Measurements from ENCODE around the gene EIF5B. TPM values are rescaled to one million over a fixed set of nuclear protein-coding genes. Genes with fewer than 3 reads are reported as not detected.

Gene EIF5B
- polyA plus RNA-seq, 1 donor from 2014 or later = 8.0 TPM

DNA sequence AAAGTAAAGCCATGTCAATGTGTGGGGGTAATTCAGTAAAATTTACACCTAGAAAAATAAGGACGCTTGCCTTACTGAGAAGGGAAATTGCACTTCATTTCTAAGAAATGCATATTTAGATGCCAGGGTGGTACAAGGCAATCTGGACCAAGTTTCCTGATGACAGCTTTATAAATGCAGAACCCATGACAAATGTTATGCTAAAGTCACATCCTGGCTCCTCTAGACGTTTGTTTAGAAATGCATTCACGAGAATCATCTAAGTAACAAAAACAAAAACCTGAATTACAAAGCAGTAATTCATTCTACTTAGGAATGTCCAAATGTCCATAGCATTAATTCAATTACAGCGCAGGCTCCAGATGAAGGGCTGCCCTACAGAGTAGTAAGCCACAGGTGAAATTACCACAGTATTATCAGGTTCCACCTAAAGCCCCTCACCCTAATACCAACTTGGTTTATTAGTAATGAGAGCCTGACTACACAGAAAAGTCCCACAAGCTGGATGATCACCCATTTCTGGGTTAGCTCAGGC, 102.8 kb downstream of the EIF5B start:
- Histone ChIP-seq H3K36me3 (ENCODE audit: insufficient read depth, low read length) (peaks cover 6% of the 10 kb centered on the region), H2AFZ (ENCODE audit: low read depth, low read length) (no peak overlapping the region), H3K4me3 (ENCODE audit: low read length) (no peak overlapping the region), H3K27me3 (ENCODE audit: insufficient read depth, low read depth, low read length) (no peaks in the 10 kb centered on the region), H3F3A (ENCODE audit: insufficient read depth, low read length, poor library complexity, severe bottlenecking) (no peaks in the 10 kb centered on the region), H3K9me2 (ENCODE audit: insufficient read depth, low read length) (no peaks in the 10 kb centered on the region), H3K79me2 (replicated peaks; ENCODE audit: insufficient read depth, low read length) (no peaks in the 10 kb centered on the region), H3K27ac (ENCODE audit: low read length) (no peak overlapping the region), H3K4me2 (ENCODE audit: low read length) (no peak overlapping the region), H4K20me1 (ENCODE audit: insufficient read depth) (no peaks in the 10 kb centered on the region), H3K9ac (ENCODE audit: low read length) (no peak overlapping the region), H3K9me3 (ENCODE audit: low read length) (no peaks in the 10 kb centered on the region)
- TF ChIP-seq TAF1 (IDR thresholded peaks at IDR 0.05; ENCODE audit: low read depth) (no peak), MXI1 (conservative IDR thresholded peaks at IDR 0.05; ENCODE audit: poor library complexity, severe bottlenecking) (no peak), POLR2AphosphoS5 (IDR thresholded peaks at IDR 0.05) (no peak), RAD21 (conservative IDR thresholded peaks at IDR 0.05) (no peak), EP300 (conservative IDR thresholded peaks at IDR 0.05; ENCODE audit: poor library complexity, severe bottlenecking) (no peak), REST (IDR thresholded peaks at IDR 0.05; ENCODE audit: borderline replicate concordance) (no peak), EZH2 (IDR thresholded peaks at IDR 0.05; ENCODE audit: borderline replicate concordance, insufficient read depth, low read length, poor library complexity, severe bottlenecking) (no peak), SMC3 (conservative IDR thresholded peaks at IDR 0.05; ENCODE audit: poor library complexity) (no peak)
- TF ChIP-seq, protein P1, sequence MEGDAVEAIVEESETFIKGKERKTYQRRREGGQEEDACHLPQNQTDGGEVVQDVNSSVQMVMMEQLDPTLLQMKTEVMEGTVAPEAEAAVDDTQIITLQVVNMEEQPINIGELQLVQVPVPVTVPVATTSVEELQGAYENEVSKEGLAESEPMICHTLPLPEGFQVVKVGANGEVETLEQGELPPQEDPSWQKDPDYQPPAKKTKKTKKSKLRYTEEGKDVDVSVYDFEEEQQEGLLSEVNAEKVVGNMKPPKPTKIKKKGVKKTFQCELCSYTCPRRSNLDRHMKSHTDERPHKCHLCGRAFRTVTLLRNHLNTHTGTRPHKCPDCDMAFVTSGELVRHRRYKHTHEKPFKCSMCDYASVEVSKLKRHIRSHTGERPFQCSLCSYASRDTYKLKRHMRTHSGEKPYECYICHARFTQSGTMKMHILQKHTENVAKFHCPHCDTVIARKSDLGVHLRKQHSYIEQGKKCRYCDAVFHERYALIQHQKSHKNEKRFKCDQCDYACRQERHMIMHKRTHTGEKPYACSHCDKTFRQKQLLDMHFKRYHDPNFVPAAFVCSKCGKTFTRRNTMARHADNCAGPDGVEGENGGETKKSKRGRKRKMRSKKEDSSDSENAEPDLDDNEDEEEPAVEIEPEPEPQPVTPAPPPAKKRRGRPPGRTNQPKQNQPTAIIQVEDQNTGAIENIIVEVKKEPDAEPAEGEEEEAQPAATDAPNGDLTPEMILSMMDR (IDR thresholded peaks at IDR 0.05; ENCODE audit: poor library complexity, severe bottlenecking) = no peak

DNA sequence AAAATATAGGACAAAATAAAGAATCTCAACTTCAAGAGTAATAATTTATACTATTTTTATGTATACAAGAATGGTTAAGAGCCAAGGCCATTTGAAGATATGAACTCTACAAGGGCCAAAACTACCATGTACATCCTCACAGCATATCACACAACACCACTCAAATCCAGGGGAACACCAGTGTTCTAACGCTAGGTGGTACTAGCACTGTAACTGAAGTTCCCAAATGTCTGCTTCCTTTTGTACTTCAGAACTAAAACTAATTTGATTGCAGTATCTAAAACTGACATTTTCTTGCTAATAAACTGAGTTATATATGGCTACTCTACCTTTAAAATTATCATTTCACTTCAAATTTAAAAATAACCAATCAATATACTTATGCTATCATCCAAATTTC, 105.6 kb downstream of the EIF5B start:
- H3K79me2 ChIP-seq (replicated peaks; ENCODE audit: insufficient read depth, low read length) = no peaks in the 10 kb centered on the region
- no peaks in the 10 kb centered on the region for H3F3A ChIP-seq (ENCODE audit: insufficient read depth, low read length, poor library complexity, severe bottlenecking)
- no peak overlapping the region for H2AFZ ChIP-seq (ENCODE audit: low read depth, low read length)
- TF ChIP-seq EZH2 (IDR thresholded peaks at IDR 0.05; ENCODE audit: borderline replicate concordance, insufficient read depth, low read length, poor library complexity, severe bottlenecking) (no peak), SMC3 (conservative IDR thresholded peaks at IDR 0.05; ENCODE audit: poor library complexity) (no peak), REST (IDR thresholded peaks at IDR 0.05; ENCODE audit: borderline replicate concordance) (no peak), EP300 (conservative IDR thresholded peaks at IDR 0.05; ENCODE audit: poor library complexity, severe bottlenecking) (no peak), TAF1 (IDR thresholded peaks at IDR 0.05; ENCODE audit: low read depth) (no peak), POLR2AphosphoS5 (IDR thresholded peaks at IDR 0.05) (no peak), RAD21 (conservative IDR thresholded peaks at IDR 0.05) (no peak), MXI1 (conservative IDR thresholded peaks at IDR 0.05; ENCODE audit: poor library complexity, severe bottlenecking) (no peak)
- TF ChIP-seq, protein P1 (IDR thresholded peaks at IDR 0.05; ENCODE audit: poor library complexity, severe bottlenecking) = no peak
- H3K9me2 ChIP-seq (ENCODE audit: insufficient read depth, low read length) = no peaks in the 10 kb centered on the region
- no peak overlapping the region for H3K27ac ChIP-seq (ENCODE audit: low read length)
- no peaks in the 10 kb centered on the region for H3K9me3 ChIP-seq (ENCODE audit: low read length)
- no peaks in the 10 kb centered on the region for H4K20me1 ChIP-seq (ENCODE audit: insufficient read depth)
- H3K4me2 ChIP-seq (ENCODE audit: low read length) = no peak overlapping the region
- H3K36me3 ChIP-seq (ENCODE audit: insufficient read depth, low read length) = peaks cover 6% of the 10 kb centered on the region
- H3K4me3 ChIP-seq (ENCODE audit: low read length) = no peak overlapping the region
- no peak overlapping the region for H3K9ac ChIP-seq (ENCODE audit: low read length)
- no peaks in the 10 kb centered on the region for H3K27me3 ChIP-seq (ENCODE audit: insufficient read depth, low read depth, low read length)
